VCaP (cell line): ENCODE data around the gene FAR2.

ENCODE experiments used
- H3K27ac ChIP-seq: fragments of 450-650 bp; 2 replicates; pipeline ENCODE4 v1.5.1; 2017
- TF ChIP-seq, protein P1 (sequence below): fragments of 450-650 bp; conservative IDR thresholded peaks from 2 replicates; pipeline ENCODE4 v1.5.1; 2017; ENCODE audit warnings: mild to moderate bottlenecking, moderate library complexity

FAR2 gene

DNA sequence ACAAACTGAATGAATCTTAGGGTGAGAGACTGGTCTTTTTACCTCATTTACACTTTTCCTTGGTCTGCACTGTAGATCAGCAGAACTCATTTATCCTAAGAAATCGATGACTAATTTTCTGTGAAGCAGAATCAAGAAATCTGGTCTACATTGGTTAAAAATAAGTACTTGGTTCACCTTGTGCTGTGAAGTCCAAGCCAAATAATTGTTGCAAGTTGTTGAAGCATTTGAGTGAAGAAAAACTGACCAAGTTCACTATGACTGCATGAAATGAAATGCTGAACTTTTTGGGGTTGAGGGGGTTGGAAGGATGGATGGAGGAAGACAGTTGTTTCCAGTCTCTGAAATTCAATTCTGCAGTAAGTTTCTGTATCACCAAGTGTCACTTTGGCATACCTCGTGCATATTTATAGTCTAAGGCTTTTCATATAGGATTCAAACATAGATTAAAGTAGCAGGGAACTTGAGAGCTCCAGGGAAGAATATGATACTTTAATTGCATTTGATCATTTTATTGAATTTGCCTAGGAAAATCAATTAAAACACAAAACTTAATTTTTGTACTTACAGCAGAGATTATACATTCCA is 75.0 kb downstream of the FAR2 start:
- TF ChIP-seq, protein P1, sequence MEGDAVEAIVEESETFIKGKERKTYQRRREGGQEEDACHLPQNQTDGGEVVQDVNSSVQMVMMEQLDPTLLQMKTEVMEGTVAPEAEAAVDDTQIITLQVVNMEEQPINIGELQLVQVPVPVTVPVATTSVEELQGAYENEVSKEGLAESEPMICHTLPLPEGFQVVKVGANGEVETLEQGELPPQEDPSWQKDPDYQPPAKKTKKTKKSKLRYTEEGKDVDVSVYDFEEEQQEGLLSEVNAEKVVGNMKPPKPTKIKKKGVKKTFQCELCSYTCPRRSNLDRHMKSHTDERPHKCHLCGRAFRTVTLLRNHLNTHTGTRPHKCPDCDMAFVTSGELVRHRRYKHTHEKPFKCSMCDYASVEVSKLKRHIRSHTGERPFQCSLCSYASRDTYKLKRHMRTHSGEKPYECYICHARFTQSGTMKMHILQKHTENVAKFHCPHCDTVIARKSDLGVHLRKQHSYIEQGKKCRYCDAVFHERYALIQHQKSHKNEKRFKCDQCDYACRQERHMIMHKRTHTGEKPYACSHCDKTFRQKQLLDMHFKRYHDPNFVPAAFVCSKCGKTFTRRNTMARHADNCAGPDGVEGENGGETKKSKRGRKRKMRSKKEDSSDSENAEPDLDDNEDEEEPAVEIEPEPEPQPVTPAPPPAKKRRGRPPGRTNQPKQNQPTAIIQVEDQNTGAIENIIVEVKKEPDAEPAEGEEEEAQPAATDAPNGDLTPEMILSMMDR: no peak
- H3K27ac ChIP-seq: no peak overlapping the region

DNA sequence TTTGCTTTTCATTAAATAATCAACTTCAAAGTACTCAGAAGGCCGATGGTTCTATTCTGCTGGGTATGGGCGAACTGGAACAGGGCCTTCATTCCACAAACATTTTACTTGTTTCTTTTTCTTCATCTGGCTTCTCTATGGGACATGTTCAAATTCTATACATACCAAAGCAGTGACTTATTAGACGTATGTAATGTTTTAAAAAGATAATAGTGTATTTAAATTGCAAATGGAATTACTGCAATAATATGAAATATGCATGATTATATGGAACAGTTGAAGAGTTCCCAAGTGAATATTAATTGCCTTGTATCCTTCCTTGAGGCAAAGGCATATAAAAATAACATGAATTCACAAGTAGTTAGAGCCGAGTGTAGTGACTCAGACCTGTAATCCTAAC is 75.5 kb downstream of the FAR2 start:
- no peak overlapping the region for H3K27ac ChIP-seq
- TF ChIP-seq, protein P1: no peak

DNA sequence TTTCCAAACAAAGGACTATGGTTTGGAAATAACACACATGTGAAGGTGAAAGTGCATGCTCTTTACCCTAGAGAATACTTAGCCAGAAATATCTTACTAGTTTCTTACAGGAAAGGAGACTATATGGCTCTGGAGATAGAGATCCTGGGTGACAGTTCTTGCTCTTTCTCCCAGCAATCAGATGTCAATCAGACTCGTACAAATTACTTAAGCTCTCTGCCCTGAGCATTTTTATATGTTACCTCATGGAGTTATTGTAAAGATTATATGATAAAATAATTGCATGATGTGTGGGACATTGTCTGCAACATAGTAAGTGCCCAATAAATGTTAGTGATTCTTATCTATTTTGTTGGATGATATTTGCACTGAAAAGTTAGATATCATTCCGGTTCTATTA is 76.8 kb downstream of the FAR2 start:
- TF ChIP-seq, protein P1: no peak

DNA sequence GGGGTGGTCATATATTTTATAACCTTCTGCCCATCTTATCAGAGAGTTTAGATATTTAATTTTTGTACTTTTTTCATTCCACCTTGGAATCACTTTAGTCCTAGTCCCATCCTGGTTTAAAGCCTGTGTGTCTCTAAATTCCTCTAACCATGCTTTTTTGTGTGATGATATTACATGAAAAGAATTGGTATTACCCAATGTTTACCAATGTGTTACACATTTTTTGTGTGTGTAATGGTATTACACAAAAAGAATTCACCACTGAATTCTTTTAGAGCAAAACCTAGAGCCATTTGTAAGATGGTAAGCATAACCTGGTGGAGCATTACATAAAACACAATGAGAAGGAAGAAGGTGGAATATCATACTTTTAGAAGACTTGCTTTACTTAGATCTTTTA is 77.5 kb downstream of the FAR2 start:
- TF ChIP-seq, protein P1: no peak
- no peak overlapping the region for H3K27ac ChIP-seq

More for the DNA sequence above, 76.8 kb downstream of the FAR2 start:
- H3K27ac ChIP-seq: no peak overlapping the region

DNA sequence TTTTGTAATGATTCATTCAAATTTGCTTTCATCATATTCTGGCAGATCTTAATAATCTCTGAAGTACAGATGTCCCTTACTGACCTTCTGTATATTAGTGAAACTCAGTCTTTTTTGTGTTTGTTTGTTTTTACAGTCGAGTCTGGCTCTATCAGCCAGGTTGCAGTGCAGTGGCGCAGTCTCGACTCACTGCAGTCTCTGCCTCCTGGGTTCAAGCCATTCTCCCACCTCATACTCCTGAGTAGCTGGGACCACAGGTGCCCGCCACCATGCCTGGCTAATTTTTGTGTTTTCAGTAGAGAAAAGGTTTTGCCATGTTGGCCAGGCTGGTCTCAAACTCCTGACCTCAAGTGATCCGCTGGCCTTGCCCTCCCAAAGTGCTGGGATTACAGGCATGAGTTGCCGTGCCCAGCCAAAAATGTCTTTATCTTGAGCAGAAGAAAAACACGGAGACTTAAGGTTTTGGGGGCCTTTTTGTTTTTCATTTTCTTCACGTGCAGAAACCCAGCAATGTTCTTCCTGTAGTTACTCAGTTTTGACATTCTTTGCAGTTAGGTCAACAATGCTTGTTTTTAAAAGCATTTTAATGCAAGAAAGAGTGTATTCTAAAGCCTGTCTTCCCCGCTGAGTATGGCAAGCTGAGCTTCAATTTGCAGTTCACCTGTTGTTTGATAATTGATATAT is 79.5 kb downstream of the FAR2 start:
- TF ChIP-seq, protein P1: no peak
- no peak overlapping the region for H3K27ac ChIP-seq

DNA sequence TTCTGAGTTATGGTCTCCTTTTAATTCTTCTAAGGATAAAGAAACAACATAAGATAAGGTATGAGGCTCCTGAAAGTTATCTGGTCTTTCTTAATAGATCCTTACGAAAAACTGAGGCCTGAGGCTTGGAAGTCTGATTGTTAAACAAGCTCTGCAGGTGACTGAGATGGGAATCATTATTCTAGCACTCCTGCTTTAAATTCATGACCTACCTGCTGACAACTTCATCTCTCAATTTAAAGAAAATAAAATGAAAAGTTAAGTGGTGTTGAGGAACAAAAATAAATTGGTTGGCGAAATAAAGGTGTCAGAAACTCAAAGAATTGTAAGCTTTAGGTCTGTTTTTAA is 80.1 kb downstream of the FAR2 start:
- no peak overlapping the region for H3K27ac ChIP-seq
- TF ChIP-seq, protein P1: no peak

DNA sequence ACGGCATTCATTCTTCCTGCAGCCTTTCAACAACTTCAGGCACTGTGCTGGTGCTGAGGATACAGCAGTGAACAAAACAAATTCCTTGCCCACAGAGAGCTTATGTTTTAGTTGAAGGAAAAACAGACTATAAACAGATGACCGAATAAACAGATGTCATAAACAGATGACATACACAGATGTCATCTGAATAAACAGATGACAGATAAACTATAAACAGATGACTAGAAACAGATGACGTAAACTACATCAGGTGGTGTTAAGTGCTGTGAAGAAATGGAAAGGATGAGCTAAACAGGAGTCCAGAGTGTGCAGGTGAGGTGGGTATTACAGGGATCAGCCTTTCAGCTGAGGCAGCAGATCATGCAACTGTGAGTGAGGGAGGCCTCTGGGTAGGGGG is 80.9 kb downstream of the FAR2 start:
- TF ChIP-seq, protein P1: no peak

More for the DNA sequence above, 80.9 kb downstream of the FAR2 start:
- no peak overlapping the region for H3K27ac ChIP-seq
